Stimulated activated CD4-positive, alpha-beta T cell treated with anti-CD3 and anti-CD28 coated beads, Interleukin-12 subunit alpha, Interleukin-12 subunit beta, amount 100 ng/mL, for 24 hours (primary cell): ENCODE data around the gene AKAP13.
"Not testable (repeated sequence)": the region's sequence is repeated elsewhere in the genome, so short reads cannot be mapped to it uniquely, and the experiment has no call there.

Experiments used
- DNase-seq, 2 experiments: peaks; one replicate each; pipeline ENCODE4 v3.0.0-alpha.2; 2020; ENCODE audit warnings: low read depth in 2 of 2

The AKAP13 gene

DNA sequence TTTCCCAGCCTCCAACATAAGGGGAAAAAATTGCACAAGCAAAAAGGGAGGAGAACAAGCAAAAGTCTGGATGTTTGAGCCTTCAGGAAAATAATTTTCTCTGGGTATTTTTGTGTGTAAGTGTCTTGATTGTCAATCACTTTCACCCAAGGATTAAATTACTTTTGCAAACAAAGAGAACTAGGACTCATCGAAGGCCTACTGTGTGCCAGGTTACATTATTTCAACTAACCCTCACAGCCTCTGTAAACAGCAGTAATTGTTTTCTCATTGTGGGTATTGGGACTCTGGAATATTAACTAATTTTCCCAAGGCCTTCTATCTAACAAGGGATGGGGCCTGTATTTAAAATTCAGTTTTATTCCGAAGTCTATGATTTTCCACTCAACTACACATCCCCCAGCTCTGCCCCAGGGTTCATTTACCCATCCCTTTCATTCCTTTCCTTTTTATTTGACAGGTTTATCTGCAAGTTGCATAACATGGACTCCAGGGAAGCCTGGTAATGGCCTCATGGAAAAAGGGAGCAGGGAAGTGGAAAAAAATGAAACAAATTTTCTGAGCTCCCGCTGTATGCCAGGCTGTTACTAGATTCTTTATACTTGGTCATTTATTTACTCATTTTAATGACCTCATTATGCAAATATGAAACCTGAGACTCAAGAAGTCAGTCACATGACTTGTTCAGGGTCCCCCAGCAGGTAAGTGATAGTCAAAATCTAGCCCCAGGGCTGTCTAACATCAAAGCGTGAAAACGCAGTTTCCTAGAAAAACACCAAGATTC lies 32.9 kb upstream of the AKAP13 start:
- DNase-seq = not testable (repeated sequence)

DNA sequence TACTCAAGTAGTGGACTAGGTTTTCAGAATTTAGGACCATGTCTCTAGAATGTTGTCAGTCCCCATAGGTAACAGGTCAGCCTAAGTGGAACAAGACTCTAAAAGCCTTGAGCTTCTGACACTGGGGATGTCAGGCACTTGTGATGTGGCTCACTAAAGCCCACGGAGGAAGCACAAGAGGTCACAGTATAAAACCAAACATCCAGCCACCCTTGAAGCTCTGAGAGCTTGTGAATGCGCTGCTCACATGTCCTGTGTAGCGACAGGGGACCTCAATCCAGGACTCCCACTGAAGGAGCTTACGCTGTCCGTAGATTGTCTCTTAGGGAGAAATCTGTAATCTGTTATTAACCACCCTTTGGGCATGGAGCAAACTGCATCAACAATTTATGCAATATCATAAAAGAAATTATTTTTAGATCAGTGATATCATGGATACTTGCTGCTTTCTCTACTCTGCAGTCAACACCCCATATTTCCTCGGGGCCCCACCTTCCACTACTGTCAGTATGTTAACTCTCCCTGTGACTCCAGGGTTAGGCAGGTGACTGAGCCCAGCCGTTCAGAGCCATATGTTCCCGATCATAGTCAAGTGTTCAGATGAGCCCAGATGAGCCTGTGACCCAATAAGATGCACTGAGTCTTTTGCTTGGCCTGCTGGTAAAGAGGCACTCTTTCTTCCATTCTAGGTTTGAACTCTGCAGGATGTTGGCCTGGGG lies 32.2 kb upstream of the AKAP13 start:
- DNase-seq = not testable (repeated sequence)

DNA sequence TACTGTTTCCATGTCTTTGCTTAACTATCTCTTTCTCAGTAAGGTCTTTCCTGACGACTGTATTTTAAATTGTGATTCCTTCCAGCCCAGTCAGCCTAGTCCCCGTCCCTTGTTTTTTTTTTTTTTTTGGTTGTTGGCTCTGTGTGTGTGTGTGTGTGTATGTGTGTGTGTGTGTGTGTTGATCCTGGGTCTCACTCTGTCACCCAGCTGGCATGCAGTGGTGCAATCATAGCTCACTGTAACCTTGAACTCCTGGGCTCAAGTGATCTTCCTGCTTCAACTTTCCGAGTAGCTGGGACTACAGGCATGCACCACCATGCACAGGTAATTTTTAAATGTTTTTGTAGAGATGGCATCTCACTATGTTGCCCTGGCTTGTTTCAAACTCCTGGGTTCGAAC lies 31.3 kb upstream of the AKAP13 start:
- not testable (repeated sequence) for DNase-seq

DNA sequence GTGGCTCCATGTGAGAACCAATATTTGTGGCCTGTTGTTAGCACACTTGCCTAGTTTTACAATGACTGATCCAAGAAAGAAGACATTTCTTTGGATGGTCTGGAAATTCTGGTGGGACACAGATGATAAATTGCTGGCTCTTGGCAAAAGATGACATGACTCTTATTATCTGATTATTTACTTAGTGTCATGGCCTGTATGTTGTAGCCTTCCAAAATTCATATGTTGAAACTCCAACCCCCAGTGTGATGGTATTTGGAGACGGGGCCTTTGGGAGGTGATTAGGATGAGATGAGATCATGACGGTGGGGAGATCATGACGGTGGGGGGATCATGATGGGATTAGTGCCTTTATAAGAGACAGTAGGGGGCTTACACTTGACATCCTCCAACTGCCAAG lies 30.0 kb upstream of the AKAP13 start:
- DNase-seq = no peak

DNA sequence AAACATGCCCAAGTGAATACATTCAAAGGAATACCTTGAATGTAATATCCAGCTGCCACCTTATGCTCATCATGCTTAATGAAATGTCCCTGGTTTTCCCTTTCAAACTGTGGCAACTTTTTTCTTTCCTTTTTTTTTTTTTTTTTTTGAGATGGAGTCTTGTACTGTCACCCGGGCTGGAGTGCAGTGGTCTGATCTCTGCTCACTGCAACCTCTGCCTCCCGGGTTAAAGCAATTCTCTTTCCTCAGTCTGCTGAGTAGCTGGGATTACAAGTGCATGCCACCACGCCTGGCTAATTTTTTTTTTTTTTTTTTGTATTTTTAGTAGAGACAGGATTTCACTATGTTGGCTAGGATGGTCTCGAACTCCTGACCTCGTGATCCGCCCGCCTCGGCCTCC lies 28.9 kb upstream of the AKAP13 start:
- DNase-seq = not testable (repeated sequence)

DNA sequence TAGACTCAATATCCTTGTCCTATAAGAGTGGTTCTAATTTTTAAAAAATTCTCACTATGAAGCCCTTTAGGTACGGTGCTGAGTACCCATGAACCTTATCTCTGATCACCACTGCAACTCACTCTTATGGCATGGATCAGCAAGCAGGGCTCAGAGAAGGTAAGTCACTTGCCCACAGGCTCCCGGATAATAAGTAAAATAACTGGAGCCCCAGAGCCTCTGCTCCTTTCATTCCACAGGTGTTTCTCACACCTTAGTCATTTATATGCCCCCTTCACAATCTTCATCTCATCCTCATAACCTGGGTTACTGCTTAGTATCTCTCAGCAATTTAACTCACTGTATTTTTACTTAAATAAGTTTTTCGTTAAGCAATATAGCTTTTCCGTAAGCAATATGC lies 28.4 kb upstream of the AKAP13 start:
- no peak for DNase-seq

DNA sequence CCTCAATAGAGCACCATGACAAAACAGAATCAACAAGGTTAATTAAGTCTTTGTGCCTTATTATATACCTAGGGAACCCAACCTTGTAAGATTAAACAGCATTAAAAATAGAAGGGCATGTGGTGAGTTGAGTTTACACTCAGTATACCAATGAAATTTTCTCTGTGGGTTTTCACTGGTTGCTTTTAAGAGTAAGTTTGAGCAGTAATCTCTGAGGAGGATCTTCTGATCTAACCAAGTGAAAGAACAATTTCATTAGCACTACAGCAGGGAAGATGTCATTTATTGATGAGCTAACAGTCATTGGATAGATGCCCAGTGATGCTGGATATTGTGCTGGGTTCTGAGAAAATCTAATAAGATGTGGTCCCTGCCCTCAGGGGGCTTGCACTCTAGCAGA lies 26.9 kb upstream of the AKAP13 start:
- DNase-seq = no peak

DNA sequence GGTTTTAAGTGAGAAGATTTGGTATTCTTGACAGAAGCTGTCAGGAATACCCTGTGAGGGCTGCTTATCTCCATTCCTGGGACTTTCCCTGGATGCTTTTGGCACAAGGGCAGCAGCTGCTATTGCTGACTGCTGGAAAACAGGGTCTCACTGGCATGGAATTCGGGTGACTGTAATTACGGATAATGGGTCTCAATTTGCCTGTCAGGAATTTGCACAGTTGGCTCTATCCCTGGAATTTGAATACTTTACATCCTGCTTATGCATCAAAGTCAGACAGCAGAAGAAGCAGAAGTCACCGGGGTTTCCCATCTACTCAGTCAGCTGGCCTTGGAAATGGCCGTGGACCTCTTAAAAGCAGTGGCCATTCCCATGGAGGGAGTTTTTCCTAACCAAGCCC lies 25.9 kb upstream of the AKAP13 start:
- DNase-seq = no peak

DNA sequence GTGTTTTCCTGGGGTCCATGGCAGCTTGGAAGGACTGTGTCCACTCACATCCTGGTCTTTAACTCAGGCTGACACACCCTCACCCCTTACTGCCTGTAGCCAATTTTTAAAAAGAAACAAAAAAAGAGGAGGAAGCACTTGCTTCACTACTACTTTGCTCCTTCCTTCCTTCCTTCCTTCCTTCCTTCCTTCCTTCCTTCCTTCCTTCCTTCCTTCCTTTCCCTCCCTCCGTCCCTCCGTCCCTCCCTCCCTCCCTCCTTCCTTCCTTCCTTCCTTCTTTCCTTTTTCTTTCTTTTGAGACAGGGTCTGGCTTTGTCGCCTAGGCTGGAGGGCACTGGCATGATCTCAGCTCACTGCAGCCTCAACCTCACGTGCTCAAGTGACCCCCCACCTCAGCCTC lies 25.5 kb upstream of the AKAP13 start:
- no peak for DNase-seq

DNA sequence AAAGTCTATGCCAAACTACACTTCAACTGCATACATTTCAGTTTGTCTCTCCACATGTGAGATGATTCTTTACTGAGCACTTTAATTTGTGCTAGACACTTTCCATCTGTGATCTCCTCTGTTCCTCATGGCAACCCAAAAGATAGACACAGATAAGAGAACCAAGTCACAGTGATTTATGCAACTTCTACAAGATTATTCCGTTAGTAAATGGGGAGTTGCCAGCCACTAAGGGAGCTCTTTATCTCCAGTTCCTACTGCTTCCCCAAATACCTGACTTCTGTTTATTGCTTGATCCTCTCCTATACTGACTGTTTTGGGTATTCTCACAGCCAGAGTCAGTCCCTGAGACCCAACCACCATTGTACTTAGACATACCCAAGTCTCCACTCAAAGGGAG lies 24.1 kb upstream of the AKAP13 start:
- DNase-seq = no peak

DNA sequence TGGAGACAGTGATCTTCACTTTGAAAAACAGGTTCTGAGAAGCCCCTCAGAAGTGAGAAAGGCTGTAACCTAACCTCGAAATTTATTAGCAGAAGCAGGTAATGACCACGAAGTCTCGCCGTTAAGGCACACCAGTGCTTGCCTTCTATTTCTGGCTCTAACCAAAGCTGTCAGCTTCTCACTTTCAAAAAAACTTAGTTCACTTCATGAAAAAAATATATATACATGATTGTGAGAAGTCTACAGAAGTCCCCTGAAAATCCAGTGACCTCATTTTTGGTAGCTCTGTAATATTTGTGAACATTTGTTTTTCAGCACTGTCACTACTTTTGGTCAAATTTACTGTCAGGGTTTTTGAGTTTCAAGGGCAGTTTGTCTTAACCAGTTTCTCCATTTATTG lies 19.1 kb upstream of the AKAP13 start:
- no peak for DNase-seq

DNA sequence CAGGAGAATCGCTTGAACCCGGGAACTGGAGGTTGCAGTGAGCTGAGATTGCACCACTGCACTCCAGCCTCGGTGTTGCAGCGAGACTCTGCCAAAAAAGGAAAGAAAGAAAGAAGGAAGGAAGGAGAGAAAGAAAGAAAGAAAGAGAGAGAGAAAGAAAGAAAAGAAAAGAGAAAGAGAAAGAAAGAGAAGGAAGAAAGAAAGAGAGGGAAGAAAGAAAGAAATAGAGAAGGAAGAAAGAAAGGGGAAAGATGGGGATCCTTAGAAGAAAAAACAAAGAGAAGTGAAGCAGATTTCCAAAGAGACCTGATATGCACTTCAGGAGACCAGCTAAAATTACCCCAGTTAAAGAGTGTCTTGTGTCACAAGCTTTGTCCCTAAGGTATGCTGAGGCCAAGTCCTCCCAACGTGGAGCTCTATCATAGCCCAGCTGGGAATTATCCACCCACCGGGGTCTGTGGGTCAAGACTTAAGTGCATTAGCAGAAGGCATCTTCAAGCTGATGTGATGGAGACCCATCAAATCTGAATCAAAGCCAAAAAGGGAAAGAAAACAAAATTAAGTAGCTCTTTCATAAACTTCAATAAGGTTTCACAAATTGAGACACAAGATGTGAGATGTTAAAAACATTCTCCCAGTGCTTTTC lies 17.8 kb upstream of the AKAP13 start:
- DNase-seq = no peak

DNA sequence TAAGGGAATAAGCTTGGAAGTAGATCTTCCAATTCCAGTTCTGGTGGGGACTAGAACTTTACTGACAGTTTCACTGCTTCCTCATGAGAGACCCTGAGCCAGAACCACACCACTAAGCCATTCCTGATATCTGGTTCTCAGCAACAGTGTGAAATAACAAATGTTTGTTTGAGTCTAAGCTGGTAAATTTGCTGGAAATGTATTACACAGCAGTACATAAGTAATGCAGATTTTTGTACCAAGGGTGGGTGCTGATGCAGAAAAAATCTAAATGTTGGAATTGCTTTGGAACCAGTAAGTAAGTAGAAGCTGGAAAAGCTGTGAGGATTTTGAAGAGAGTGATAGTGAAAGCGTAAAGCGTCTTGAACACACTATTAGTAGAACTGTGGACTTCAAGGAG lies 14.4 kb upstream of the AKAP13 start:
- DNase-seq = no peak

DNA sequence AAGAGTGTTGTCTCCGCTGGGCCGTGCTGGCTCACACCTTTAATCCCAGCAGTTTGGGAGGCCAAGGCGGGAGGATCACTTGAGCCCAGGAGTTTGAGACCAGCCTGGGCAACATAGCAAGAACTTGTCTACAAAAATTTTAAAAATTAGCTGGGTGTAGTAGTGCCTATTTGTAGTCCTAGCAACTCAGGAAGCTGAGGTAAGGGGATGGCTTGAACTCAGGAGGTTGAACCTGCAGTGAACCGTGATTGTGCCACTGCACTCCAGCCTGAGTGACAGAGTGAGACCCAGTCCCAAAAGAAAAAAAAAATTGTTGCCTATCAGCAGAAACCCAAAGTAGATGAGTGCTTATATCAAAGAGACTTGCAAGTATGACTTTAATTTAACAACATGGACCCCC lies 12.7 kb upstream of the AKAP13 start:
- DNase-seq = no peak

DNA sequence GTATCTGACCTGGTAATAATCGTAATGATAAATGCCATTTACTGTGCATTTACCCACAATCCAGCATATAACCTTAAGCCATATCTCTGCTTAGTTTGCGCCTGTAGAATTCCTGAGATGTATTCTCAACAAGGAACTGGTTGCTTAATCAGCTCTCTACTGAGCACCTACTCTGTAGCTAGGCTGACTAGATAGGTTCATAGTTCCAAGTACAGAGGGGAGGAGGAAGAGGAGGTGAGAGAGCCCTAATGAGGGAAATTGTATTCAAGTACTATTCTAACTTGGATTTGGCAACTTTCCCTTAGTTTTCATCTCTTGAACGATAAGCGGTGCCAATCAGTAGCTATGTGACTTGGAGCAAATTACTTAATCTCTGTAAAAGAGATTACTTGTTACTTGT lies 5.6 kb upstream of the AKAP13 start:
- no peak for DNase-seq

DNA sequence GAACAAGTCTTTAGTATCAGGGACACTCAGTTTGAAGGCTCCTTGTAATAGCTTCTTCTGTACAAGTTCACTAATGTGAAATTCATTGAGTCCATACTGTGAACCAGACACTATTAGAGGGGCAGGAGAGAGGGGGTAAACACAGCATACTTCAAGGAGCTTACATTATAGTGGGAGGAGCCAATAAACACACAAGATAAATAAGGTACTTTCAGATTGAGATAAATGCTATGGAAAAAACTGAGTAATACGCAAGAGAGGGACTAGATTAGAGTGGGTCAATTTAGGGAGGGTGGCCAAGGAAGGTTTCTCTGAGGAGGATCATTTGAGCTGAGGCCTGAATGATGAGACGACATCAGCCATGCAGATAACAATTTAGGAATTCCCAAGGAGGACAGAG lies 3.1 kb upstream of the AKAP13 start:
- DNase-seq = no peak

DNA sequence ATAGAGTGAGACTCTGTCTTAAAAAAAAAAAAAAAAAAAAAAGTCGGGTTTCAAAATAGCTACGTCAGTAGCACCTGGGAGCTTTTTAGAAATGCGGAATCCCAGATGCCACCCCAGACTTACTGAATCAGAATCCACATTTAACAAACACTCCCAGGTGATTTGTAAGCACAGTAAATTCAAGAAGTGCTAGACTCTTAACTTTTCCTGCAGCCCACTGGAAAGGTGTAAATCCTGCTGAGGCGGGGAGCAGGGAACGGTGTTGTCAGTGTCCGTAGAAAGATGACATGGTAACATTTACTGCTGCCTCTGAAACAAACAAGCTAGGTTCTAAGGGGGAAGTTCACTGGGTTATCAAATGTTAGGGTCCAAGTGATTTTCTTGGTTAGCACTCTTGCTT lies 2.4 kb upstream of the AKAP13 start:
- DNase-seq = no peak

DNA sequence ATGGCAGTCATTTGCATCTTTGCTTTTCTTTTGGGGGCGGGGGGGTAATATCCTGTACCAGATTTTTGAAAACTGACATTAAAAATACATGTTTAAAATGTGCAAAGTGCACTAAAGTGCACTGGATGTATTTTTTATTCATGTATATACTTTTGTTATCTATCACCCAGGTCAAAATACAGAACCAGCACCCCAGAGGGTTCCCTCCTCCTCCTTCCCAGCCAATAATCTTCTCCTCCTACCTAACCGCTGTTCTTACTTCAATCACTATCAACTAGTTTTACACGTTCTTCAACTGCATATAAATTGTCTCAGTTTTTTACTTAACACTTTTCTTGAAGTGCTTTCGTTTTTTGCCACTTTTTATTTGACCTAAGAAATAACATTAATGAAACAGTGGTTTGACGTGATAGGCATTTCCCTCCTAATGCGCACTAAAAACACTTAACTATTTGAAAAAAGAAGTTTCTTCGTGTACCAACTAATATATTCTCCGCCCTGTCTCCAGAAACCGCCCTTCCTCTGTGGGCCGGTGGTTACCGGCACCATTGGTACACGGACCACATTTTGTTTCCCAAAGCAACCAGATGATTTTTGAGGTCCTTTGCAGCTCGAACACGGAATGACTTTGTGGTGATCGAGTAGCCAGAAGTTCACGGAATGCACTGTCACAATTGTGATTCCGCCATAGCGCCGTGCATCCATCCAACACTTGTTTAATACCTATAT lies 836 bp upstream of the AKAP13 start:
- DNase-seq = peak in 1 of 2 experiments; percentile 25

DNA sequence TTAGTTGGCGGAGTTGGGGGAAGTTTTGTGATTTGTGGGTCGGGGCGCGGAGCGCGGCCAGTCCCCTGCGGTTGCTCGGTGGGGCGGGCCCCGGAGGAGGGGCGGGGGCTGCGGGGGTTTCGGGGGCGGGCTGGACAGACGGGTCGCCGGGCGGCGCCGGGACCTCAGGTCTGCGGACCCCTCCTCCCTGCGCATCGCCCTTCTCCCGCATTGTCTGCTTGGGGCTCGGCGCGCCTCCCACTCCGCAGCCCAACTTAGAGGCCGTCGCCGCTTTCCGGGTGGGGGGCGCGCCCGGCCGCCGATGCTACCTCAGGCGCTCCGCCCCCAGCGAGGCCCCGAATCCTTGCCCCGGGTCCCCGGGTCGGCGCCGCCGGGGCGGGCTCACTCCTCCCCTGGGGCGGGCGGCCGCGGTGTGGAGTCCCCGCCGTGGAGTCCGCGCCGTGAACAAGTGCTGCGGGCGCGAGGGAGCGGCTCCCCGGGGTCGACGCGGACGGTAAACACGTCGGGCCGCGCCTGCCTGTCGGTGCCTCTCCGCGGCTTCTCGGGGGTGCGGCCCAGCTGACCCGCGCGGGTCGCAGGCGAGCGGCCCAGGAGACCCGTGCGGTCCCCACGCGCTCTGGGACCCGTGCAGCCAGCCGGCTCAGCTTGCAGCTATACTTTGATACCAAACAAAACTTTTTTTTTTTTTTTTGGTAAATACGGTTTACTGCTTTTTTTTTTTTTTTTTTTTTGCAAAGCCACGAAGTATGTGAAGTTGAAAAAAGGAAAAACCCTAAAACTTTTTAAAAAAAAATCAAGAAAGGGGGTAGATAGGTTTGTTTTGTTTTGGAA lies 624 bp downstream of the AKAP13 start:
- peak; percentile 17 to 46 for DNase-seq

DNA sequence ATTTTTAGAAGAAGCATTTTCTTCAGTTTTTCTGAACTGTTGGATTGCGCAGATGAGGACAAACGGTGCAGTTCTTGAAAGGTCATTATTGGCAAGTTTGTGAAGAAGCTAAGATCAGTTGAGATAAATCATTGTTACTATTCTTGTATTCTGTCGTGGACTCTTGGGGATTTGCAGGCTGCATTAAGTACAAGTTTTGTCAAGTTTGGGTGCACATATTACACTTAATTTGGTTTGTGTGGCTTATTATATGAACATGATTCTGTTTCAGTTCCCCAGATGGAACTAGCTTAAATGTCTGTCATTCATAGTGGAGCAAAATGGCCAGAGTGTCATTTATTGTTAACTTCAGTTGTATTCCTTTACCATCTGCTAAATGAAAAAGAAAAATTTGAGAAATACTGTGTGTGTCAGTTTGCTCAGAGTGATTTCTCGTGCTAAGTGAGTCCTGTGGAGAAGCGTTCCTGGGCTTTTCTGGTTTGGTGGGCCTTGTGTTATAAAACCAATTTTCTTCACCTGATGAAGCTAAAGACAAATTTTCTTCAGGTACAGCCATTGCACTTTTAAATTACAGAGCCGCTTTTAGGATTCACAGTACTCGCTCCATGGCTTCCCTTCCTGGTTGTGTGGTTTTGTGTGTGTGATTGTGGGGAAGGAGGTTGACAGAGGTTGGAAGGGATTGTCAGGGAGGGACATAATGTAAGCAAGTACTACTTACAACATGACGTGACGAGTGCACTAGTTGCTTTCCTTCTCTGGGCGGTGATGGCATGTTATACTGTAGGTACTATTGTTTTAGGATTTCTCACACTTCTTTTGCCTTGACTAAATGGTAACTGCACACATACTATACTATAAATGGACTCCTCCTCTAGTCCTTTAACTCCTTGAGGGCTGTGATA lies 1.7 kb downstream of the AKAP13 start:
- DNase-seq = no peak
